ENCODE measurements around the gene TMEM255B. TPM values are rescaled to one million over a fixed set of nuclear protein-coding genes. Genes with fewer than 3 reads are reported as not detected.

Gene TMEM255B
- total RNA-seq, 1 donor from 2014 or later, result 1.5 TPM

DNA sequence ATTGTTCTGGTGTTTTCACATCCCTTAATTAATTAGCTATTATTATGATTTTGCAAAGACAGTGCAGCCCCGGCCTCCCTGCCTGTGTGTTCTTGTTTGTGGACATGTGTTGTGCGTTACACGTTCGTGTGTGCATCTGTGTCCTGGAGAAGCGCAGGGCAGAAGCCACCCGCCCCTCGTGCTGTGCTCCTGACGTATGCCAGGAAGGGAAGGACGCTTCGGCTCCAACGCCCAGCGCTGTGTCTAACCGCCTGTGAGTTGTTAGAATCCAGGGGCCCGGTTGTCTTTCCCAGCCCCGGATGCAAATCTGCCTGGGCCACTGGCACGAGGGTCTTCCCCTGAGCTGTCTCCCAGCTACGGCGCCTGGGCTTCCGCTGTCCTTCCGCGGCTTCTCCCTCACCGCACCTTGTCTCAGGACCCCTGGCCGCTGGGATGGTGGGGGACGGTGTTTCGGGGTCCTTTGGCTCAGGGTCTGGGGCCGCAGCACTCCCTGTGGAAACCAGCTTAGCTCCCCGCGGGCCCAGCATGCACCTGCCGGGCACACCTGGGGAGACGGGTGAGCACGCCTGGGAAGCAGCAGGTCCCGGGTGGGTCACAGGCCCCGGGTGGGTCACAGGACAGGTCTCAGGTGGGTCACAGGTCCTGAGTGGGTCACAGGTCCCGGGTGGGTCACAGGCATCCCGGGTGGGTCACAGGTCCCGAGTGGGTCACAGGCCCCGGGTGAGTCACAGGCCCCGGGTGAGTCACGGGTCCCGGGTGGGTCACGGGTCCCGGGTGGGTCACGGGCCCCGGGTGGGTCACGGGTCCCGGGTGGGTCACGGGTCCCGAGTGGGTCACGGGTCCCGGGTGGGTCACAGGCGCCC is 53.4 kb downstream of the TMEM255B start:
- Mint-ChIP-seq H3K9me3 (ENCODE audit: low read depth) (peaks cover 12% of the 10 kb centered on the region), H3K36me3 (ENCODE audit: insufficient read depth) (peaks cover 3% of the 10 kb centered on the region), H3K27me3 (peaks cover 6% of the 10 kb centered on the region), H3K27ac (no peak overlapping the region), H3K4me1 (ENCODE audit: low read depth) (no peaks in the 10 kb centered on the region), H3K4me3 (ENCODE audit: low read depth) (no peak overlapping the region)
- DNase-seq (ENCODE audit: low spot score, unreplicated experiment), result no peak
- TF ChIP-seq, protein P1, sequence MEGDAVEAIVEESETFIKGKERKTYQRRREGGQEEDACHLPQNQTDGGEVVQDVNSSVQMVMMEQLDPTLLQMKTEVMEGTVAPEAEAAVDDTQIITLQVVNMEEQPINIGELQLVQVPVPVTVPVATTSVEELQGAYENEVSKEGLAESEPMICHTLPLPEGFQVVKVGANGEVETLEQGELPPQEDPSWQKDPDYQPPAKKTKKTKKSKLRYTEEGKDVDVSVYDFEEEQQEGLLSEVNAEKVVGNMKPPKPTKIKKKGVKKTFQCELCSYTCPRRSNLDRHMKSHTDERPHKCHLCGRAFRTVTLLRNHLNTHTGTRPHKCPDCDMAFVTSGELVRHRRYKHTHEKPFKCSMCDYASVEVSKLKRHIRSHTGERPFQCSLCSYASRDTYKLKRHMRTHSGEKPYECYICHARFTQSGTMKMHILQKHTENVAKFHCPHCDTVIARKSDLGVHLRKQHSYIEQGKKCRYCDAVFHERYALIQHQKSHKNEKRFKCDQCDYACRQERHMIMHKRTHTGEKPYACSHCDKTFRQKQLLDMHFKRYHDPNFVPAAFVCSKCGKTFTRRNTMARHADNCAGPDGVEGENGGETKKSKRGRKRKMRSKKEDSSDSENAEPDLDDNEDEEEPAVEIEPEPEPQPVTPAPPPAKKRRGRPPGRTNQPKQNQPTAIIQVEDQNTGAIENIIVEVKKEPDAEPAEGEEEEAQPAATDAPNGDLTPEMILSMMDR (IDR thresholded peaks at IDR 0.05; ENCODE audit: unreplicated experiment), result no peak

GRCh38 chr13:113813070-113813748 is 54.2 kb downstream of the TMEM255B start:
- peaks cover 1% of the 10 kb centered on the region for H3K36me3 Mint-ChIP-seq (ENCODE audit: insufficient read depth)
- no peak overlapping the region for H3K4me3 Mint-ChIP-seq (ENCODE audit: low read depth)
- peaks cover 8% of the 10 kb centered on the region for H3K9me3 Mint-ChIP-seq (ENCODE audit: low read depth)
- no peak overlapping the region for H3K27ac Mint-ChIP-seq
- no peaks in the 10 kb centered on the region for H3K4me1 Mint-ChIP-seq (ENCODE audit: low read depth)
- peaks cover 6% of the 10 kb centered on the region for H3K27me3 Mint-ChIP-seq
- DNase-seq (ENCODE audit: low spot score, unreplicated experiment), result no peak
- TF ChIP-seq, protein P1 (IDR thresholded peaks at IDR 0.05; ENCODE audit: unreplicated experiment), result no peak

DNA sequence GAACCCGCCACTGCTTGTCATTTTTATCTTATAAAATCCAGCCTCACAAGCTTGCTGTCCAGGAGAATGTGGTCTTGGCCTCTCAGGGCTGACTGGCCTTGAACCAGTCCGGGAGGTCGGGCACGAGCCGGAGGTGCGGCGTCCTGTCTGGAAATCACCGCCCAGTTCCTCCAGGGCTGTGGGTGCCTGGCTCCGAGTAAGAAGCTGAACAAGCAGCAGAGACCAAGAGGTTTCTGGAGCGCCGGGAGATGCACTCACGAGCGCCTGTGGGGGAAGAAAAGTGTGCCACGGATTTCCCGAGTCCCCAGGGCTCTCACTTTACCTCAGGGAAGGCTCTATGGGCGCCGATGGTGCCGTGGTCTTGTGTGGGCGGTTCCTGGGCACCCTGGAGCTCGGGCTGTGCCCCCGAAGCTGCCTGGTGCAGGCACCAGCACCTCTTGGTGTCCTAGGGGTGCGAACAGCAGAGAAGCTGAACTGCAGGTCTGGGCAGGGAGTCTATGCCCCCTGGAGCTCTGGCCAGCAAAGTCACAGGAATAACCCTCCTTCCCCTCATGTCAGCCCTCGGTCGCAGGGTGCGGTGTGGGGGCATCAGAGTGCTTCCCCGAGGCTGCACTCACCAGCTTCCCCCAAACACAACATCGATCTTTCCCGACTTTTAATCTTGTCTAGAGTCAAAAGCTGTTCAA is 54.9 kb downstream of the TMEM255B start:
- Mint-ChIP-seq H3K27ac (no peak overlapping the region), H3K9me3 (ENCODE audit: low read depth) (peaks cover 4% of the 10 kb centered on the region), H3K4me1 (ENCODE audit: low read depth) (no peaks in the 10 kb centered on the region), H3K27me3 (peaks cover 6% of the 10 kb centered on the region), H3K36me3 (ENCODE audit: insufficient read depth) (no peaks in the 10 kb centered on the region), H3K4me3 (ENCODE audit: low read depth) (no peak overlapping the region)
- TF ChIP-seq, protein P1 (IDR thresholded peaks at IDR 0.05; ENCODE audit: unreplicated experiment), result no peak
- no peak for DNase-seq (ENCODE audit: low spot score, unreplicated experiment)

DNA sequence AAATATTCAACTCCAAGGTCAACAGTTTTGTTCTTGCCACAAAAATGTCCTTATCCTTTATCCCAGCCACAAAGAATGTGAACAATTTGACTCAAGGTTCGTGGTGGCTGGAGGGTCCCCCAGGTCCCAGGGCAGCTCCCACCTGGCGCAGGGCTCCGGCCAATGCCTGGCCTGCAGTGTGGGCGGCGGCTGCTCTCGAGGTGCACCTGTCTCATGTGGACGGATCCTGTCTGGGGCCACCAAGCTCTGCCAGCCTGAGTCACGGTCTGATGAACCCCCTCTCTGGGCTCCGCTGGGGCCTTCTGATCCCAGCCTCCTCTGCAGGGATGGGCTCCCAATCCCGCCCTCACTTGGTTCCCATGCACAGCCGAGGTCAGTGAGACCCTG is 55.4 kb downstream of the TMEM255B start:
- Mint-ChIP-seq H3K27me3 (peaks cover 6% of the 10 kb centered on the region), H3K27ac (no peak overlapping the region), H3K4me3 (ENCODE audit: low read depth) (no peak overlapping the region), H3K36me3 (ENCODE audit: insufficient read depth) (no peaks in the 10 kb centered on the region), H3K9me3 (ENCODE audit: low read depth) (peaks cover 4% of the 10 kb centered on the region), H3K4me1 (ENCODE audit: low read depth) (no peaks in the 10 kb centered on the region)
- TF ChIP-seq, protein P1 (IDR thresholded peaks at IDR 0.05; ENCODE audit: unreplicated experiment), result no peak
- DNase-seq (ENCODE audit: low spot score, unreplicated experiment), result no peak
